Measurements from ENCODE around the gene METRNL. TPM values are rescaled to one million over a fixed set of nuclear protein-coding genes. Genes with fewer than 3 reads are reported as not detected.
A peak's percentile ranks its signal among the peaks of the same experiment; 100 is the strongest.
"Not testable (repeated sequence)": the region's sequence is repeated elsewhere in the genome, so short reads cannot be mapped to it uniquely, and the experiment has no call there.

METRNL gene
- total and polyA plus RNA-seq, 5 donors, result 57.3 to 77.1 (median 67.9) TPM

GRCh38 chr17:83052241-83052564 lies 27.2 kb upstream of the METRNL start:
- intact Hi-C loops (cut with DNase I), result no loop called here
- Histone ChIP-seq H3K4me1 (ENCODE audit: control insufficient read depth, insufficient read depth, low read length) (peaks cover 7% of the 10 kb centered on the region), H3K27ac (ENCODE audit: low read length) (peak overlapping the region; percentile 78), H3K4me3 (ENCODE audit: low read length) (peak overlapping the region; percentile 0), H3K27me3 (ENCODE audit: control insufficient read depth, insufficient read depth) (no peaks in the 10 kb centered on the region), H3K9me3 (ENCODE audit: control insufficient read depth, low read length) (no peaks in the 10 kb centered on the region)
- no peak for ATAC-seq
- 46% methylated on average over 12 of the region's 12 CpGs for WGBS
- no peak for DNase-seq

DNA sequence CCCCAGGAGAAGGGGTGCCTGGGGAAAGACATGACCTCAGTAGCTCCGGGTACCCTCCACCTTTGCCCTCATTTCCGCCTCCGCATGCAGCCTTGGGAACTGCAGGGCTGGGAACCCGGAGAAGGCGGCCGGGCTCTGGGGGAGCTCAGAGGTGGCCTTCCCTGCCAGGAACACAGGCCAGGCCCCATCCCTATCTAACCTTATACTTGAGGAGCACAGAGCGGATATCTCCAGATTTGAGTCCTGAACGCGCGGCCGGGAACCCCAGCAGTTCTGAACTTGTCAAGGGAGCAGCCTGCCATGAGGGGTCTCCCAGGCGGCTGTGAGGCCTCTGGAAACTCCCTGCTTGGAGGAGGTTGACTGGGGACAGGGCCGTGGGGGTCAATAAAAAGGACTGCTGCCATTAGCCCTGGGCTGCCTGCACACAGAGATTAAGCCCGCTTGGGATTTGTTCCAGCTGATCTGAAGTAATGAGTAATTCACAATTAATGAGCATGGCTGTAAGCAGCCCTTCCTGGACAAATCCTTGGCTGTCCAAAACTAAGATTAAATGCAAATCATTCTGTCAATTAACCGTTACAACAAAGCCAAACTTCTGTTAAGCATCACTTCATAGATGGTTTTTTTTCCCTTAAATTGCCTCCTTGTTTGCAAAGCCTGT lies 26.3 kb upstream of the METRNL start:
- intact Hi-C loops (cut with DNase I), result no loop called here
- H3K27me3 ChIP-seq (ENCODE audit: control insufficient read depth, insufficient read depth), result no peaks in the 10 kb centered on the region
- H3K9me3 ChIP-seq (ENCODE audit: control insufficient read depth, low read length), result no peaks in the 10 kb centered on the region
- H3K4me1 ChIP-seq (ENCODE audit: control insufficient read depth, insufficient read depth, low read length), result peaks cover 7% of the 10 kb centered on the region
- DNase-seq, result peak; percentile 48 to 77 (median 71)
- 57% methylated on average over 15 of the region's 15 CpGs for WGBS
- no peak overlapping the region for H3K4me3 ChIP-seq (ENCODE audit: low read length)
- ATAC-seq, result no peak
- H3K27ac ChIP-seq (ENCODE audit: low read length), result peak overlapping the region; percentile 72

GRCh38 chr17:83053739-83054451 lies 25.5 kb upstream of the METRNL start:
- no peak for ATAC-seq
- Histone ChIP-seq H3K4me3 (ENCODE audit: low read length) (no peak overlapping the region), H3K27ac (ENCODE audit: low read length) (peak overlapping the region; percentile 13), H3K27me3 (ENCODE audit: control insufficient read depth, insufficient read depth) (no peaks in the 10 kb centered on the region), H3K4me1 (ENCODE audit: control insufficient read depth, insufficient read depth, low read length) (peaks cover 7% of the 10 kb centered on the region), H3K9me3 (ENCODE audit: control insufficient read depth, low read length) (no peaks in the 10 kb centered on the region)
- intact Hi-C loops (cut with DNase I), result no loop called here
- 63% methylated on average over 13 of the region's 13 CpGs for WGBS
- DNase-seq, result peak in 2 of 3 donors; percentile 61 to 63

DNA sequence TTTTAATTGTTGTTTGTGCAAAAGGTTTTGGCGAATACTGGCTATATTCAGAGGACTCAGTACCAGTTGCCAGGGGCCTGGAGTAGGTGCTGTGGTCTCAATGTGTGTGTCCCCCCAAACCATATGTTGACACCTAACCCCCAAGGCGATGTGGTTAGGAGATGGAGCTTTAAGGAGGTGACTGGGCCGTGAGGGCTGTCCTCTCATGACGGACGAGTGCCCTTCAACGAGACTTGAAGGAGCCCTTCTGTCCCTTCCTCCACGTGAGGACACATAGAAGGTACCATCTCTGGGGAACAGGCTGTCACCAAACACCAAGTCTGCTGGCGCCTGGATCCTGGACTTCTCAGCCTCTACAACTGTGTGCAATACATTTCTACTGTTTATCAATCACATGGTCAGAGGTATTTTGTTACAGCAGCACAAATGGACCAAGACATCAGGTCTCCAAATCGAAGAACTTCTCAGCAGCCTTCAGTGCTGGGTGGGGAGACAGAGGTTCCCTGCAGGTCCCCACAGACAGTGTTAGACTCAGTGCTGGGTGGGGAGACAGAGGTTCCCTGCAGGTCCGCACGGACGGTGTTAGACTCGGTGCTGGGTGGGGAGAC lies 24.8 kb upstream of the METRNL start:
- 95% methylated on average over 13 of the region's 13 CpGs for WGBS
- ATAC-seq (no peak), DNase-seq (peak in 2 of 3 donors; percentile 27 to 43)
- Histone ChIP-seq H3K4me1 (ENCODE audit: control insufficient read depth, insufficient read depth, low read length) (peaks cover 7% of the 10 kb centered on the region), H3K27ac (ENCODE audit: low read length) (no peak overlapping the region), H3K9me3 (ENCODE audit: control insufficient read depth, low read length) (no peaks in the 10 kb centered on the region), H3K4me3 (ENCODE audit: low read length) (no peak overlapping the region), H3K27me3 (ENCODE audit: control insufficient read depth, insufficient read depth) (no peaks in the 10 kb centered on the region)
- intact Hi-C loops (cut with DNase I), result no loop called here

DNA sequence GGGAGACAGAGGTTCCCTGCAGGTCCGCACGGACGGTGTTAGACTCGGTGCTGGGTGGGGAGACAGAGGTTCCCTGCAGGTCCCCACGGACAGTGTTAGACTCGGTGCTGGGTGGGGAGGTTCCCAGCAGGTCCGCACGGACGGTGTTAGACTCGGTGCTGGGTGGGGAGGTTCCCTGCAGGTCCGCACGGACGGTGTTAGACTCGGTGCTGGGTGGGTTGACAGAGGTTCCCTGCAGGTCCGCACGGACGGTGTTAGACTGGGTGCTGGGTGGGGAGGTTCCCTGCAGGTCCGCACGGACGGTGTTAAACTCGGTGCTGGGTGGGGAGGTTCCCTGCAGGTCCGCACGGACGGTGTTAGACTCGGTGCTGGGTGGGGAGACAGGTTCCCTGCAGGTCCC lies 24.2 kb upstream of the METRNL start:
- H3K27me3 ChIP-seq (ENCODE audit: control insufficient read depth, insufficient read depth); intact Hi-C loops (cut with DNase I); H3K4me3 ChIP-seq (ENCODE audit: low read length); H3K9me3 ChIP-seq (ENCODE audit: control insufficient read depth, low read length); H3K4me1 ChIP-seq (ENCODE audit: control insufficient read depth, insufficient read depth, low read length); H3K27ac ChIP-seq (ENCODE audit: low read length); ATAC-seq: not testable (repeated sequence)
- DNase-seq, result peak in 2 of 3 donors; percentile 16 to 41
- 94% methylated on average over 25 of the region's 25 CpGs for WGBS

GRCh38 chr17:83055911-83056582 lies 23.4 kb upstream of the METRNL start:
- intact Hi-C loops (cut with DNase I), result no loop called here
- Histone ChIP-seq H3K4me1 (ENCODE audit: control insufficient read depth, insufficient read depth, low read length) (peaks cover 7% of the 10 kb centered on the region), H3K9me3 (ENCODE audit: control insufficient read depth, low read length) (no peaks in the 10 kb centered on the region), H3K4me3 (ENCODE audit: low read length) (no peak overlapping the region), H3K27me3 (ENCODE audit: control insufficient read depth, insufficient read depth) (no peaks in the 10 kb centered on the region), H3K27ac (ENCODE audit: low read length) (peak overlapping the region; percentile 3)
- ATAC-seq (no peak), DNase-seq (peak in 2 of 3 donors; percentile 38 to 39)
- 53% methylated on average over 16 of the region's 16 CpGs for WGBS

DNA sequence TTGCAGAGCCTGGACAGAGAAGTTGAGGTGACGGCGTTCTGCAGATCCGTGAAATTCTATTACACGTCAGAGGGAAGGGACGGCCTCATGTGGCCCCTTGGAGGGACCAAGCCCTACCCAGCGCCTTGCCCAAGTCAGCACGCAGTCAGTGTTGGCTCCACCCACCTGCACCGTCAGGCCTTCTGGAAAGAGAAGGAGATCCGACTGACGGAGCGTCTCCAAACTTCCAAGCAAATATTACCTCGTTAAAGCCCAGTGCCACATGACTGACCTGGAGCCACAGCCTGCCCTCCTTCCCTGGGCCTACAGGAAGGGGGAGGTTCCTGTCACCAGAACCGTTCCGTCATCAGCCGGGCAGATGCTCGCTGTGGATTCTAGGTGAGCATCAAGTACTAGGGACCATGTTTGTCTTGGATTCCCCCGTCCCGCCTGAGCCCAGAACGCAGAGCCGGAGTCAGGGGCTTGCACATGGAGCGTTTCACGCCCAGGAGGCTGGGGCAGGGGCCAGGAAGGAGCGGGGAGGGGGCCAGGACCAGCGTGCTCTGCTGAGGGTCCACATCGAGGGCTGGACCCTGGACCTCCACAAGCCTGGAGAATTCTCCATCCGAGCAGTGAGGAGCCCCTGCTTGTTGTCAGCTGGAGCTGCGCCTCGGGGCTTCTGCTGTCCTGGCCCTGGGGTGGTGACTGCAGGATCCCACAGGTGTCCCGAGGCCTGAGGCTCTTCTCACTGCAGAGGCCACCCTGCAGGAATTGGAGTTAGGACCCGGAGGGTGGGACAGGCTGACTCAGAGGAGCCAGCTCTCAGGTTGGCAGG lies 22.6 kb upstream of the METRNL start:
- no peak overlapping the region for H3K4me3 ChIP-seq (ENCODE audit: low read length)
- H3K9me3 ChIP-seq (ENCODE audit: control insufficient read depth, low read length), result no peaks in the 10 kb centered on the region
- no peak overlapping the region for H3K27ac ChIP-seq (ENCODE audit: low read length)
- DNase-seq (peak in 1 of 3 donors; percentile 43), ATAC-seq (no peak)
- 77% methylated on average over 30 of the region's 30 CpGs for WGBS
- intact Hi-C loops (cut with DNase I), result no loop called here
- H3K27me3 ChIP-seq (ENCODE audit: control insufficient read depth, insufficient read depth), result no peaks in the 10 kb centered on the region
- H3K4me1 ChIP-seq (ENCODE audit: control insufficient read depth, insufficient read depth, low read length), result peaks cover 7% of the 10 kb centered on the region

- Histone ChIP-seq H3K27ac (ENCODE audit: low read length) (no peak overlapping the region), H3K9me3 (ENCODE audit: control insufficient read depth, low read length) (no peaks in the 10 kb centered on the region), H3K4me1 (ENCODE audit: control insufficient read depth, insufficient read depth, low read length) (peaks cover 3% of the 10 kb centered on the region), H3K4me3 (ENCODE audit: low read length) (no peak overlapping the region), H3K27me3 (ENCODE audit: control insufficient read depth, insufficient read depth) (no peaks in the 10 kb centered on the region)
- ATAC-seq, result no peak
- intact Hi-C loops (cut with DNase I), result no loop called here
- WGBS, result 87% methylated on average over 14 of the region's 14 CpGs
- peak in 1 of 3 donors; percentile 20 for DNase-seq
These were observed 22.0 kb upstream of the METRNL start for GRCh38 chr17:83057397-83057761.

DNA sequence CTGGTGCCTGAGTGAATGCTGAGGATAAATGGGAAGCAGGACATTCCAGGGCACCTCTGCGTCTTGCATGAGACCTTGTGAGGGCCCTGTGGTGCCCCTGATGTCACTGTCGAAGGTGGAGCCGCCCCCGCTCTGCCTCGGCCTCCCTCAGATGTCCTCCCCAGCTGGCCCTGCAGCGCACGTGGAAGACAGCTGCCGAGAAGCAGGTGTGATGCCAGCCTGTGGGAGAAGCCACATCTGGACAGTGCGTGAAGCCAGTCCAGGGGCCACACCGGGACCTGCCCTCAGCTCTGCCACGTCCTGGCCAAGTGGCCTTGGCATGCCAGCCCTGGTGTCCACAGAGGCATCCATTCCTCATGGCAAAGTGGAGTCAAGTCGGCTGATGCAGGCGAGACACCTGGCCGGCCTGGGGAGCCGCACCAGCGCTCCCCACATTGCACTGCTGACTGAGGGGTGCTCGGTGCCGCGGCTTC lies 21.6 kb upstream of the METRNL start:
- peaks cover 3% of the 10 kb centered on the region for H3K4me1 ChIP-seq (ENCODE audit: control insufficient read depth, insufficient read depth, low read length)
- intact Hi-C loops (cut with DNase I), result no loop called here
- 79% methylated on average over 19 of the region's 19 CpGs for WGBS
- no peaks in the 10 kb centered on the region for H3K9me3 ChIP-seq (ENCODE audit: control insufficient read depth, low read length)
- H3K27ac ChIP-seq (ENCODE audit: low read length), result no peak overlapping the region
- no peaks in the 10 kb centered on the region for H3K27me3 ChIP-seq (ENCODE audit: control insufficient read depth, insufficient read depth)
- DNase-seq (peak in 1 of 3 donors; percentile 51), ATAC-seq (no peak)
- H3K4me3 ChIP-seq (ENCODE audit: low read length), result no peak overlapping the region

- H3K27ac ChIP-seq (ENCODE audit: low read length), result no peak overlapping the region
- H3K9me3 ChIP-seq (ENCODE audit: control insufficient read depth, low read length), result no peaks in the 10 kb centered on the region
- intact Hi-C loops (cut with DNase I), result no loop called here
- ATAC-seq (peak; percentile 58 to 59), DNase-seq (peak; percentile 63 to 83 (median 79))
- no peaks in the 10 kb centered on the region for H3K27me3 ChIP-seq (ENCODE audit: control insufficient read depth, insufficient read depth)
- H3K4me3 ChIP-seq (ENCODE audit: low read length), result no peak overlapping the region
- 76% methylated on average over 20 of the region's 20 CpGs for WGBS
- no peaks in the 10 kb centered on the region for H3K4me1 ChIP-seq (ENCODE audit: control insufficient read depth, insufficient read depth, low read length)
These were observed 21.1 kb upstream of the METRNL start for GRCh38 chr17:83058266-83058798.

Data from right cardiac atrium (tissue), 5 donors.